Large intestine (tissue), 3 donors: ENCODE results near the gene CDK5R1. TPM values are rescaled to one million over a fixed set of nuclear protein-coding genes. Genes with fewer than 3 reads are reported as not detected.
"Not testable (repeated sequence)": the region's sequence is repeated elsewhere in the genome, so short reads cannot be mapped to it uniquely, and the experiment has no call there.

ENCODE experiments used
- DNase-seq, 2 donors: peaks; one replicate each; pipeline versions ENCODE4 v3.0.0 to v3.0.0-alpha.2; 2013
- H3K27ac ChIP-seq: one replicate; pipeline ENCODE4 v1.5.1; 2013; ENCODE audit warnings: low read length
- H3K27me3 ChIP-seq: 2 replicates; pipeline ENCODE4 v1.6.1; 2013; ENCODE audit warnings: low read length; ENCODE audit not compliant: control insufficient read depth, insufficient read depth
- H3K36me3 ChIP-seq: 2 replicates; pipeline ENCODE4 v1.6.1; 2013; ENCODE audit warnings: low read length; ENCODE audit not compliant: control insufficient read depth, insufficient read depth
- H3K4me1 ChIP-seq: one replicate; pipeline ENCODE4 v1.6.1; 2013; ENCODE audit warnings: low read length; ENCODE audit not compliant: control insufficient read depth, insufficient read depth
- H3K4me3 ChIP-seq: one replicate; pipeline ENCODE4 v1.5.1; 2013; ENCODE audit warnings: low read length
- H3K9me3 ChIP-seq: one replicate; pipeline ENCODE4 v1.6.1; 2013; ENCODE audit warnings: mild to moderate bottlenecking, low read depth, low read length, moderate library complexity; ENCODE audit not compliant: control insufficient read depth
- WGBS: methylation state at CpG from one replicate; pipeline ENCODE4 v1.1.5; 2013; ENCODE audit warnings: low lambda C conversion rate; ENCODE audit not compliant: insufficient coverage; 5-methylcytosine and 5-hydroxymethylcytosine counted together
- polyA plus RNA-seq: library from polyadenylated mRNA; unstranded; fragments of 120-200 nt; gene quantifications from one replicate; pipeline ENCODE4 v1.2.1, GENCODE V29; 2013

CDK5R1 gene
- polyA plus RNA-seq, 1 donor, result 3.6 TPM

- not testable (repeated sequence) for DNase-seq, H3K4me3 ChIP-seq, H3K4me1 ChIP-seq, H3K27ac ChIP-seq, H3K9me3 ChIP-seq, H3K36me3 ChIP-seq, H3K27me3 ChIP-seq
- no CpG with 5 or more reads among the region's 6 CpGs for WGBS
These were observed 37.7 kb downstream of the CDK5R1 start for GRCh38 chr17:32524553-32524880.

- WGBS, result no CpG with 5 or more reads among the region's 4 CpGs
- no peak overlapping the region for H3K27ac ChIP-seq
- DNase-seq, result no peak
- H3K9me3 ChIP-seq, result no peaks in the 10 kb centered on the region
- H3K36me3 ChIP-seq, result peaks cover 6% of the 10 kb centered on the region
- H3K4me3 ChIP-seq, result no peak overlapping the region
- peaks cover 4% of the 10 kb centered on the region for H3K4me1 ChIP-seq
- H3K27me3 ChIP-seq, result no peaks in the 10 kb centered on the region
These were observed 38.3 kb downstream of the CDK5R1 start for GRCh38 chr17:32525122-32525521.

- no peak for DNase-seq
- Histone ChIP-seq H3K36me3 (peaks cover 6% of the 10 kb centered on the region), H3K4me1 (no peaks in the 10 kb centered on the region), H3K27ac (no peak overlapping the region), H3K9me3 (no peaks in the 10 kb centered on the region), H3K27me3 (no peaks in the 10 kb centered on the region), H3K4me3 (no peak overlapping the region)
- no CpG with 5 or more reads among the region's 4 CpGs for WGBS
These were observed 40.4 kb downstream of the CDK5R1 start for GRCh38 chr17:32527146-32527545.

- Histone ChIP-seq H3K27me3 (no peaks in the 10 kb centered on the region), H3K4me3 (no peak overlapping the region), H3K9me3 (no peaks in the 10 kb centered on the region), H3K36me3 (peaks cover 6% of the 10 kb centered on the region), H3K4me1 (no peaks in the 10 kb centered on the region), H3K27ac (no peak overlapping the region)
- no CpG with 5 or more reads among the region's 7 CpGs for WGBS
- no peak for DNase-seq
These were observed 42.0 kb downstream of the CDK5R1 start for GRCh38 chr17:32528825-32529224.

GRCh38 chr17:32529604-32530003, 42.8 kb downstream of the CDK5R1 start:
- no peak overlapping the region for H3K4me3 ChIP-seq
- no peaks in the 10 kb centered on the region for H3K27me3 ChIP-seq
- no peaks in the 10 kb centered on the region for H3K9me3 ChIP-seq
- WGBS, result no CpG with 5 or more reads among the region's 10 CpGs
- H3K4me1 ChIP-seq, result peaks cover 1% of the 10 kb centered on the region
- peaks cover 6% of the 10 kb centered on the region for H3K36me3 ChIP-seq
- no peak for DNase-seq
- H3K27ac ChIP-seq, result no peak overlapping the region

- no peak for DNase-seq
- no CpG with 5 or more reads among the region's 3 CpGs for WGBS
- no peak overlapping the region for H3K27ac ChIP-seq
- no peak overlapping the region for H3K4me3 ChIP-seq
- peaks cover 6% of the 10 kb centered on the region for H3K36me3 ChIP-seq
- no peaks in the 10 kb centered on the region for H3K27me3 ChIP-seq
- H3K9me3 ChIP-seq, result no peaks in the 10 kb centered on the region
- H3K4me1 ChIP-seq, result peaks cover 3% of the 10 kb centered on the region
These were observed 46.5 kb downstream of the CDK5R1 start for GRCh38 chr17:32533296-32533695.

GRCh38 chr17:32536736-32537643, 50.2 kb downstream of the CDK5R1 start:
- DNase-seq, result no peak
- Histone ChIP-seq H3K9me3 (no peaks in the 10 kb centered on the region), H3K36me3 (no peaks in the 10 kb centered on the region), H3K27me3 (no peaks in the 10 kb centered on the region), H3K4me3 (no peak overlapping the region), H3K4me1 (peaks cover 3% of the 10 kb centered on the region), H3K27ac (no peak overlapping the region)
- WGBS, result 75% methylated on average over 3 of the region's 8 CpGs

Other genes starting within 250 kb of the CDK5R1 start
- 0.88 TPM for gene RHBDL3, start 221.2 kb upstream of the CDK5R1 start, polyA plus RNA-seq
- 22.4 TPM for gene C17orf75, start 144.8 kb upstream of the CDK5R1 start, polyA plus RNA-seq
- 194 TPM for gene ZNF207, start 136.8 kb upstream of the CDK5R1 start, polyA plus RNA-seq
- gene PSMD11, start 42.5 kb upstream of the CDK5R1 start, polyA plus RNA-seq, result 57.1 TPM